Right atrium auricular region (tissue), 2 donors: ENCODE measurements around the gene DRAXIN. TPM values are rescaled to one million over a fixed set of nuclear protein-coding genes. Genes with fewer than 3 reads are reported as not detected.

Experiments
- DNase-seq: peaks from one replicate; pipeline ENCODE4 v3.0.0-alpha.2; 2019; ENCODE audit warnings: low spot score
- H3K27ac ChIP-seq, 2 donors: fragments of 200-600 bp; sonication (generic); 1 replicate in 1 of 2; 2 replicates in 1 of 2; pipeline ENCODE4 v1.5.1; 2016 to 2019
- H3K27me3 ChIP-seq, 2 donors: fragments of 200-600 bp; sonication (generic); one replicate each; pipeline versions ENCODE4 v1.5.1 to v1.6.0; 2017 to 2019
- H3K36me3 ChIP-seq: fragments of 200-600 bp; sonication (generic); one replicate; pipeline ENCODE4 v1.5.1; 2016
- H3K4me1 ChIP-seq, 2 donors: fragments of 200-600 bp; sonication (generic); one replicate each; pipeline versions ENCODE4 v1.5.1 to v1.6.0; 2017 to 2019
- H3K4me3 ChIP-seq, 2 donors: fragments of 200-600 bp; sonication (generic); 1 replicate in 1 of 2; 2 replicates in 1 of 2; pipeline ENCODE4 v1.5.1; 2017 to 2019; ENCODE audit warnings: mild to moderate bottlenecking in 1 of 2, moderate library complexity in 1 of 2
- H3K9me3 ChIP-seq, 2 donors: fragments of 200-600 bp; sonication (generic); one replicate each; pipeline ENCODE4 v1.5.1; 2019
- total RNA-seq, 2 donors: library from RNA; depleted of rRNA; stranded (reverse); fragments of >200 nt; gene quantifications; one replicate each; pipeline ENCODE4 v1.1.0, GENCODE V29; 2016
- TF ChIP-seq, protein P1 (sequence below), 2 donors: fragments of 200-600 bp; sonication (generic); IDR thresholded peaks; one replicate each; pipeline ENCODE4 v1.5.1; 2019; ENCODE audit warnings: antibody characterized with exemption in 2 of 2

DRAXIN gene
- total RNA-seq, 2 donors from 2014 or later: not detected

DNA sequence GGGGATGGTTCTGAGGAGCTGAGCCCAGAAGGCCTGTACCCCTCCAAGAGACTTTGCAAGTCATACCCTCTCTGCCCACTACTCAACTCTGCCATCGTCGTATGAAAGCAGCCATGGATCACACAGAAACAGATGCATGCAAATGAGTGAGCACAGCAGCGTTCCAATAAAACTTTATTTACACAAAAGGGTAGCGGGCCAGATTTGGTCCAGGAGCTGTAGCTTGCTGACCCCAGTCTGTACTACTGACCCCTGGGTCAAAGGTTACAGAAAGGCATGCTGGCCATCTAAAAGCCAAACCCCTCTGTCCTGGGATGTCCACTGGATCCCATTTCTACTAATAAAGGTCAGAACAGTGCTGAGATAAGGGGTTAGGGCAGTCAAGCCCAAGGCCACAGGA, 35.6 kb downstream of the DRAXIN start:
- no peaks in the 10 kb centered on the region for H3K36me3 ChIP-seq
- H3K27ac ChIP-seq: no peak overlapping the region
- no peak for DNase-seq
- no peaks in the 10 kb centered on the region for H3K9me3 ChIP-seq
- H3K4me3 ChIP-seq: no peak overlapping the region
- TF ChIP-seq, protein P1, sequence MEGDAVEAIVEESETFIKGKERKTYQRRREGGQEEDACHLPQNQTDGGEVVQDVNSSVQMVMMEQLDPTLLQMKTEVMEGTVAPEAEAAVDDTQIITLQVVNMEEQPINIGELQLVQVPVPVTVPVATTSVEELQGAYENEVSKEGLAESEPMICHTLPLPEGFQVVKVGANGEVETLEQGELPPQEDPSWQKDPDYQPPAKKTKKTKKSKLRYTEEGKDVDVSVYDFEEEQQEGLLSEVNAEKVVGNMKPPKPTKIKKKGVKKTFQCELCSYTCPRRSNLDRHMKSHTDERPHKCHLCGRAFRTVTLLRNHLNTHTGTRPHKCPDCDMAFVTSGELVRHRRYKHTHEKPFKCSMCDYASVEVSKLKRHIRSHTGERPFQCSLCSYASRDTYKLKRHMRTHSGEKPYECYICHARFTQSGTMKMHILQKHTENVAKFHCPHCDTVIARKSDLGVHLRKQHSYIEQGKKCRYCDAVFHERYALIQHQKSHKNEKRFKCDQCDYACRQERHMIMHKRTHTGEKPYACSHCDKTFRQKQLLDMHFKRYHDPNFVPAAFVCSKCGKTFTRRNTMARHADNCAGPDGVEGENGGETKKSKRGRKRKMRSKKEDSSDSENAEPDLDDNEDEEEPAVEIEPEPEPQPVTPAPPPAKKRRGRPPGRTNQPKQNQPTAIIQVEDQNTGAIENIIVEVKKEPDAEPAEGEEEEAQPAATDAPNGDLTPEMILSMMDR (IDR thresholded peaks at IDR 0.05): no peak
- H3K27me3 ChIP-seq: no peaks in the 10 kb centered on the region
- H3K4me1 ChIP-seq: peaks cover 0 to 29% of the 10 kb centered on the region in 2 donors

DNA sequence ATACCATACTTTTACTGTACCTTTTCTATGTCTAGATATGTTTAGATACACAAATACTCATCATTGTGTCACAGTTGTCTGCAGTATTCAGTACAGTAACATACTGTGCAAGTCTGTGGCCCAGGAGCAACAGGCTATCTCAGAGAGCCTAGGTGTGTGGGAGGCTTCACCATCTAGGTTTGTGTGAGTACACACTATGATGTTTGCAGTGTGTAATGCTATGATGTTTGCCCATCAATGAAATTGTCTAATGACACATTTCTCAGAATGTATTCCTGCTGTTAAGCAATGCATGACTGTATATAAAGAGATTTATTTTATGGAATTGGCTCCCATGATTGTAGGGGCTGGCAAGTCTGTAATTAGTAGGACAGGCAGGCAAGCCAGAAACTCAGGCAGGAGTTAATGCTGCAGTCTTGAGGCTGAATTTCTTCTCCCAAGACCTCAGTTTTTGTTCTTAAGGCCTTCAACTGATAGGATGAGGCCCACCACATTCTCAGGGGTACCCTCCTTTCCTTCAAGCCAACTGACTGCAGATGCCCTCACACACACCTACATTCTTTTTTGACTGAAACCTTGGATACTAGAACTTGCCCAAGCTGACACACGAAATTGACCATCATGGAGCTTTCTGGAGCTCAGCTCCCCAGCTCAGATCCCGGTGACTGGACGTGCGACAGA, 36.8 kb downstream of the DRAXIN start:
- Histone ChIP-seq H3K4me1 (peaks cover 0 to 36% of the 10 kb centered on the region in 2 donors), H3K9me3 (no peaks in the 10 kb centered on the region), H3K27me3 (no peaks in the 10 kb centered on the region), H3K4me3 (no peak overlapping the region), H3K36me3 (no peaks in the 10 kb centered on the region), H3K27ac (no peak overlapping the region)
- TF ChIP-seq, protein P1 (IDR thresholded peaks at IDR 0.05): no peak
- no peak for DNase-seq

DNA sequence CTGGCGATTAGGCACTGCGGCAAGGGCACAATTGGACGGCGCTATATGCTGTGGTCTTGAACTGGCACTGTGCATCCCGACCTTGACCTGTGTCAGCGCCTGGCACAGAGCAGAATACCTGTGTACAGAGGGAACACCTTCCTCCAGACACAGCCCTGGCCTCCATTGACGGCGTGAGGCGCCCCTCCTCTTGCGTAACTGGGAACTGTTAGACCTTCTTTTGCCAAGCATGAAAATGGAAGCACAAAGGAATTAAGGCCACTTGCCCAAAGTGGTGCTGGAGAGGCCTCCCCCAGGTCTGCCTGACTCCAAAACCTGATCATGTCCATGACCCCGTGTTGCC, 37.6 kb downstream of the DRAXIN start:
- Histone ChIP-seq H3K27ac (no peak overlapping the region), H3K4me3 (no peak overlapping the region), H3K4me1 (peaks cover 0 to 36% of the 10 kb centered on the region in 2 donors), H3K9me3 (no peaks in the 10 kb centered on the region), H3K36me3 (no peaks in the 10 kb centered on the region), H3K27me3 (no peaks in the 10 kb centered on the region)
- no peak for DNase-seq
- TF ChIP-seq, protein P1 (IDR thresholded peaks at IDR 0.05): no peak

DNA sequence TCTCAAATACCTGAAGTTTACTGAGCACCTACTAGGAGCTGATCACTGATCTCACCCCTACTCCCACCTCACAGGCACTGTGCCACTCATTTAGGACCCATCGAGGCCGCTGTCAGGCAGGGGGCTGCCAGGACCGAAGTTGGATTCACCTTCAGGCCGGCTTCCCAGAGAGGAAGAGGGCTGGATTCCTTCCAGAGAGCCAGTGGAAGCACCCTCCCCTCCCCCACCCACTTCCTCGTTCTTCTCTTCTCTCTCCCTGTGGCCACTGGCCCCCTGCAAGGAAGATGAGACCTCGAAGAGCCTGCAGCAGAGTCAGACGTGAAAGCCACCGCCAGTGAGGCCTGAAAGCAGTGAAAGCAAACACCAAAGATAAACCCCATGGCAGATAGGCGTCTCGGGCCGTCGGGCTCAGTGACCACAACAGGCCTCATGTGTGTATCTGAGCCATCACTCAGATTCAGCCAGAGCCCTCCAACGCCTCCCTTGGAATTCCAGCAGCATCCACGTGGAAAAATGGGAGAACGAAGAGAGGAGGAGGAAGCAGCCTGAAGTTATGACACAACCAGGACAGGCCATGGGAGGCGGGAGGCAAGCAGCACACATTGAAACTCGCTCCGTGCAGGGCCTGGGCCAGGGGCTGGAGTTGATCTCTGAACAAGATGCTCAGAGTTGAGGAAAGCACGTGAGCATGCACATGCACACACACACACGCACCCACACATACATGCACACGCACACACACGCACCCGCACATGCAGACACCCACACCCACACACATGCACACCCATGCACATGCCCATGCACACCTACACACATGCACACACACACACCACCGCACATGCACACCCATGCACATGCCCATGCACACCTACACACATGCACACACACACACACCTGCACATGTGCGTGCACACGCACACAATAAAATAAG, 38.3 kb downstream of the DRAXIN start:
- Histone ChIP-seq H3K9me3 (no peaks in the 10 kb centered on the region), H3K27ac (no peak overlapping the region), H3K27me3 (no peaks in the 10 kb centered on the region), H3K36me3 (no peaks in the 10 kb centered on the region), H3K4me1 (peaks cover 0 to 36% of the 10 kb centered on the region in 2 donors), H3K4me3 (no peak overlapping the region)
- TF ChIP-seq, protein P1 (IDR thresholded peaks at IDR 0.05): no peak
- no peak for DNase-seq

DNA sequence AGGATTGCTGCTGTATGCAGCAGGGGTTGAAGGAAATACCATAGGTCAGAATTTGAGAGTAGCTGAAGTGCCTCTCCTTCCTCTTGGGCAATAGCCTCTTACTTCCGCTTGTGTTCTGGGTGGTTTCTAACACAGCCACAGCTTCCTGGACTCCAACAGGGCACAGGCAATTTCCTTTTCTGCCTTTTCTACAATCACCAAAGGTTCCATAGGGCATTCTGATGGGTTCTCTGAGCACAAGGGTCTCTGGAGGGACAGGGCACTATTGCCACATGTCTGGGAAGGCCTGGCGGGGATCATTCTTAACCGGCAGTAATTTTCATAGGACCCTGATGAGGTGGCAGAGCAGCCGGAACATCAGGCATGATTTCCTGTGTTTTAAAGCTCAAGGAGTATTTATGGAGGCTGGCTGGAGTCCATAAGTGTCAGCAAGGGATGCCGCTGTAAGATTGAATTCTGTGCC, 39.0 kb downstream of the DRAXIN start:
- Histone ChIP-seq H3K27me3 (no peaks in the 10 kb centered on the region), H3K4me3 (no peak overlapping the region), H3K27ac (peak overlapping the region; percentile 14 to 54), H3K36me3 (no peaks in the 10 kb centered on the region), H3K4me1 (peaks cover 0 to 39% of the 10 kb centered on the region in 2 donors), H3K9me3 (no peaks in the 10 kb centered on the region)
- no peak for DNase-seq
- TF ChIP-seq, protein P1 (IDR thresholded peaks at IDR 0.05): no peak
